NCI-H128 (cell line): ENCODE data around the gene UMAD1.

Experiments used
- DNase-seq: peaks from one replicate; lab custom pipeline; 2025; ENCODE audit not compliant: unreplicated experiment; lab: John Stamatoyannopoulos, UW

The UMAD1 gene

DNA sequence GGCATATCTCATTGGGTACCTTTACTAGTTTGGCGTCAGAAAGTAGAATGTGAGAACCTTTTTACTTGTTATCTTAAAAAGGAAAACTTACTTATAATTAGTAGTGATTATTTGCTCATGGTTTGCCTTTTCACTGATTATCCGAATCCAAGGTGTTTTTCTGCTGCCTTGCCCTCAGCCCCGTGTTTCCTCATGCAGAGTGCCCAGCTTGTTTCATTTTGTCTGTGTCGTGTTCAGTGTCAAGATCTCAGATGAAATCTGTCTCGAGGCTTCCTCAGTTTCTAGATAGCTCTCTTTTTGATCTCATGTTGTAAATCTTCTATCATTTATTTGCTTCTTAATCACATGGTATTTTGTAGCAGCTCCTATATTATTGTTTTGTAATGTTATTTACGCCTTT, 47.8 kb downstream of the UMAD1 start:
- no peak for DNase-seq

GRCh38 chr7:7688956-7689355, 48.4 kb downstream of the UMAD1 start:
- no peak for DNase-seq

- DNase-seq: no peak
Observed at GRCh38 chr7:7693881-7694280, 53.3 kb downstream of the UMAD1 start.

- DNase-seq: no peak
Observed at GRCh38 chr7:7694542-7694941, 54.0 kb downstream of the UMAD1 start.

DNA sequence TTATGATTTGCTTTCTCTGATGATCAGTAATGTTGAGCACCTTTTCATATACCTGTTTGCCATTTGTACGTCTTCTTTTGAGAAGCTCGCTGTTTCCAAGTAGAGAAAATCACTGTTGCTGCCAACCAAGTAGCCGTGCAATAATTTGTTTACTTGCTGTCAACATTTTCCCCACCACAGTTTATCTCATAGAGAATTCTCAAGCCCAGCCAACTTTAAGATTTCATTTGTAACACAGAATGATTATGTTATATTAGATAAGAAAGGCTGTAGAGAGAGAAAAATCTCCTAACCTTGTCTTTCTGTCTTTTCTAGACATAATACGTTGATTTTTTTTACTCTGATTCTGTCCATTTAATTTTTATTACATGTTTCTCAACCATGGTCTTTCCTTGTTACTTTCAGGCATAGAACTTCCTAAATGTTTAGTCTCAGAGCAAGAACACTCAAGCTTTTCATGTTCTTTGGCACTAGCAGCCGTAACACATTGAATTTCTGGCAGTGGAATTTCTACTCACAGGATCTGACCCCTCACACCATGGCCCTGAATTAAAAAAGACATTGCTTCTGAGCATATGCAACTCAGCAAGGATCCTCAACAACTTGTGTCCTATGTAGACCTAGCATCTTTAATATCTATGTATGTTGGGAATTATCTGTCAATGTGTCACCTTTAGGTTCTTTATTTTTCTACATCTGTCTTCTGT, 54.7 kb downstream of the UMAD1 start:
- DNase-seq: no peak

DNA sequence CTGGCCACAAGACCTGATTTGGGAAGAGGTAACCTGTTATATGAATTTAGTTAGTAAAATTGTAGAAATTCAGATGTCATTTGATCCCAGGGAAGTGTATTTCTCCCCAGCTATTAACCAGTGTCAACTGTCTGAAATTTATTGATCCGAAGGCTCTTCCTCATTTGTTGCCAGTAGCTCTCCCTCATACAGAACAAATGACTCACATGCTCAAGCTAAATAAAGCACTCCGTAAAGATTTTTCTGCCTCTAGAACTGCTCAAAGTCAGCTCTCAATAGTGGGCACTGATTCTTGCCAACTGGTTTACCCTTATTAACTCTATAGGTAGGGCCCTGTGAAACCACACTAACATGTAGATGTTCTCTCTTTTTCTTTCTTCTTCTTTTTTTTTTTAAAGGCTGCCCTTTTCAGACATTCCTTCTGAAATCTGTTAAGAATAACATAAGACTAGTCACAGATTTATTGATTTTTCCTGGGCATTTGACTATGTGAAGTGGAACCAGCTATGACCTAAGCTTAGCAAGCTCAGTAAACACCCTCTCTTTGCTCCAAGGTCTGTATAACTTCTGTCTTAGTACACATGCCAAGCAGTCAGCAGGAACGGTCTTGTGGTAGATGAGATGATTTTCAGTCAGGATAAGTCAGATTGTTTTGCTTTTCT, 56.0 kb downstream of the UMAD1 start:
- no peak for DNase-seq

DNA sequence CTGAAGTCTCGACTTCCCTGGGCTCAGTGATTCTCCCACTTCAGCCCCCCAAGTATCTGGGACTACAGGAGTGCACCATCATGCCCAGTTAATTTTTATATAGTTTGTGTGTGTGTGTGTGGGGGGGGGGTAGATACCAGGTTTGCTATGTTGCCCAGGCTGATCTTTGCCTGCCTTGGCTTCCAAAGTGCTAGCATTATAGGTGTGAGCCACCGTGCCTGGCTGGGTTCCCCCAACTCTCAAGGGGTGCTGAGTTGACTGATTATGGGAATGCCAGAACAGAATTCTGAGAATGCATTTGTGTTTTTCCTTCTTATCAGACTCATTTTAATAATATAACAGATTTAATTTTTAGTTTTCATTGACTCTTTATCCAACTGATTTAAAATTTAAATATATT, 58.4 kb downstream of the UMAD1 start:
- no peak for DNase-seq

DNA sequence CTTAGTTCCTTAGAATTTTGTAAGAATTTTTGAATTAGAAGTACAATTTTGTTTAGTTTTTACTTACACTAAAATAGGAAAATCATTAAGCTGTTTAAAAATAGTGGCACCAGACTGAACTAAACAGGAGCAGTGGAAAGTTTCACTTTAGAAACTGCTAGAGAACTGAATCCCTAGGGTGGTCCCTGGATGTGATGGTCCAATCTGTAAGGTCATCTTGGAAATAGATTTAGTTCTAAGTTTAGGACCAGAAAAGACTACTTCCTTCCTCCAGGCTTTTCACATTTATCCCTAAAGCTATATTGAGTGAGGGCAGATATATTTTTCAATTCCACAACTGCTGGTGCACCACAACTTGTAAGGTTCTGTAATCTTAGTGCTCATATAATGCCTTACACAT, 58.8 kb downstream of the UMAD1 start:
- no peak for DNase-seq

- no peak for DNase-seq
Observed at GRCh38 chr7:7699970-7700369, 59.4 kb downstream of the UMAD1 start.

GRCh38 chr7:7701527-7701926, 61.0 kb downstream of the UMAD1 start:
- no peak for DNase-seq

DNA sequence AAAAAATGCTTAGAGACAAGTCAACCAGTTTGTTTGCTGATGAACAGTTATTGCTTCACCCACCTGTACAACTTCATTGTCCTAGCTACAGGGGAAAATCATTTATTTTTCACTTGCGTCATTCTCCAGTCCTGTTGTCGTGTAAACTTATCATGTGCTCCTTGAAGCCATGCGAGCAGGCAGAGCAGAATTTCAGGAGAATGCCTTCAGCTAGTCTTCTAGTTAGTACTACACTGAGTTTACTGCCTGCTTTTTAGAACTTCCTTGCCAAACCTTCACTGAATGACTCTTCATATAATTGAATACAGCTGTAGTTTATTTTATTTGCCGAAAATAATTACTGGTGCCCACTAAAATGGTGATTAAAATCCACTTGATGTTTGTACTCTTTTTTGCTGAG, 62.3 kb downstream of the UMAD1 start:
- DNase-seq: no peak

DNA sequence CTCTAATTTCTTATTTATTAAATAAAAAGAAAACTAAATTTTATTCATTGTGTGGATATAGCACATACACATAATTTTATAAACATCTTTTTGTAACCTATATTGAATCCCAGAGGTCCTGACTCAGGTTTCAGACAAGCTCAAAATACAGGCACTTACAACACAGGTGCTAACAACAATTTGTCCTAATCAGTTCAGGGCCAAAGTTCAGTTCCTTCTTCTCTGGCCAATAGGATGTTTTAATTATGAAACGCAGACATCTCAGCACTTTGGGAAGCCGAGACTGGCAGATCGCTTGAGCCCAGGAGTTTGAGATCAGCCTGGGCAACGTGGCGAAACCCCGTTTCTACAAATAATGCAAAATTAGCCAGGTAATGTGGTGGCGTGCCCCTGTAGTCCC, 62.9 kb downstream of the UMAD1 start:
- DNase-seq: no peak

- DNase-seq: no peak
Observed at GRCh38 chr7:7704867-7705266, 64.3 kb downstream of the UMAD1 start.

DNA sequence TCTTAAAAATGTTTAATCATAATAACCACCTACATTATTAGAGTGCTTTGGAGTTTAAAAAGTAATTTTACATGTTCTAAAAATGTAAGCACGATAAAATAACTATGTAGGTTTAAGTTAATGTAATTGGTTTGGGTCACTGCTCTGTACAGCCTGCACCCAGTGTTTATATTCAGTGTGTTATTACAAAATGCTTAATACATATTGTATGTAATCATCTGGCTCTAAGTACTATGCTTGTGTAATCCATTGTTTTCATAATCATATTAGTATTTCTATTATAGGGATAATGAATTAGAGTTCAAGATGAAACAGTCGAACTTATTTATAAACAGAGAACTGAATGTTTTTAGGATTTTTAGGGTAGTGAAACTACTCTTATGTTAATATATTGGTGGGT, 64.8 kb downstream of the UMAD1 start:
- no peak for DNase-seq

DNA sequence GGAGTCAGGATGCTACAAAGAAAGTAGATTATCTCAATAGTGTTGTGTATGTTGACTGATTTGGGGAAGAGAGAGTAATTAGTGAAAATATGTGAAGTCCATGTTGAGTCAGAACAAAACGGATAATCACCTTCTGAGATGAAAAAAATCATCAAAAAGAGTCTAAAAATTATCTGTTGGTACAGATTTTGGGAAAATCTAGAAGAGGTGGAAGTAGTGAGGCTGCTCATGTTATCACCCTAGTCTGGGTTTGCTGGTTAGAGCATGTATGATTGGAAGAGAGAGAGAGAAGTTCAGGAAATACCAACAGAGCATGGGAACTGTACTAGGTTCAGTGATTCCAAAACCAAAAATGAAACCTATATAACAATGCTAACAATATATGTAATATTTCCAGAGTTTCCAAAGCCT, 65.6 kb downstream of the UMAD1 start:
- DNase-seq: no peak

DNA sequence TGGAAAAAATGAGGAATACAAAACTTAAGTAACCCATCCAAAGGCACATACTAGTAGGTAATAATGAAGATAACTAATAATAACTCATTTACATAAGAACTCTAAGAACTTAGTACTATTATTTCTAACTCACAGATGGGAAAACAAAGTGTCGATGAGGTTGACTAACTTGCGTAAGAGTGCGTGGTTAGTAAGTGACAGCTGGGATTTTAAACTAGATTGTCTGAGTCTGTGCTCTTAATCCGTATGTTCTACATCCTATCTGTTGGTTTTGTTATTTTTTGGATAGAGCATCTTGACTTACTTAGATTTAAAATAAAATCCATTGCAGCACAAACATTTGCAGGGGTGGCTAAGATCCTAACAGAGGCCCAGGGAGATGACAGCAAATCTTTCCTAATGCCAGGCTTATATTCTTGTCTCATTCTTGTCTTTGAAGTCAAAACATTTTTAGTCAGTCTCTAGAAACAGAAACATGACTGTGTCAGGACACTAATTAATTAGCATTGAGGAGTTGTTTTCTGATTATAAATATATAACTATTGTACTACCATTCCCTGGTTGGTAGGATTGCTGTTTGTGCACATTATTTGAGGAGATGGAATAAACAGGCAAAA, 66.1 kb downstream of the UMAD1 start:
- DNase-seq: no peak

- no peak for DNase-seq
Observed at GRCh38 chr7:7707246-7707645, 66.7 kb downstream of the UMAD1 start.

GRCh38 chr7:7707806-7708205, 67.3 kb downstream of the UMAD1 start:
- no peak for DNase-seq

- no peak for DNase-seq
Observed at GRCh38 chr7:7709291-7709690, 68.7 kb downstream of the UMAD1 start.

DNA sequence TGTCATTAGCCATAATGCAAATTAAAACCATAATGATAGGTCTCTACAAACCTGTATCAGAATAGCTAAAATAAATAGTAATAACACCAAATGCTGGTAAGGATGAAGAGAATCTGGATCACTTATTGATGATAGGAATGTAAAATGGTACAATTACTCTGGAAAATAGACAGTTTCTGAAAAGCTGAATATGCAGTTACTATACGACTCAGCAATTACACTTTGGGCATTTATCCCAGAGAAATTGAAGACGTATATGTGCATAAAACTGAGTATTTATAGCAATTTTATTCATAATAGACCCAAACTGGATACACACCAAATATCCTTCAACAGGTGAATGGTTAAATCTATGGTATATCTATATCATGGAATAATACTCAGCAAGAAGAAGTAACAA, 69.9 kb downstream of the UMAD1 start:
- DNase-seq: no peak

DNA sequence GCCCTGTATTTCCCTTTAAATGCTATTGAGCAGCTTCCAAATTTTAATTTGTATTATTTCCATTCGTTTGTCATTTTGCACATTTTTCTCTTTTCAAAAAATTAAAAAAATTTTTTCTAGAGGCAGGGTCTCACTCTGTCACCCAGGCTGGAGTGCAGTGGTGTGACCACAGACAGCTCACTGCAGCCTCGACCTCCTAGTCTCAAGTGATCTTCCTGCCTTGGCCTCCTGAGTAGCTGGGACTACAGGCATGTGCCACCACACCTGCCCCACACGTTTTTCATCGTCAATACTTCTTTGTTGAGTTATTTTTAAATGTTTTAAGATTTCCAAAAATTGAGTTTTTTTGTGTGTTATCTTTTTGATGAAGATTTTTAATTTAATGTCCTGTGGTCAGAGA, 73.2 kb downstream of the UMAD1 start:
- no peak for DNase-seq

DNA sequence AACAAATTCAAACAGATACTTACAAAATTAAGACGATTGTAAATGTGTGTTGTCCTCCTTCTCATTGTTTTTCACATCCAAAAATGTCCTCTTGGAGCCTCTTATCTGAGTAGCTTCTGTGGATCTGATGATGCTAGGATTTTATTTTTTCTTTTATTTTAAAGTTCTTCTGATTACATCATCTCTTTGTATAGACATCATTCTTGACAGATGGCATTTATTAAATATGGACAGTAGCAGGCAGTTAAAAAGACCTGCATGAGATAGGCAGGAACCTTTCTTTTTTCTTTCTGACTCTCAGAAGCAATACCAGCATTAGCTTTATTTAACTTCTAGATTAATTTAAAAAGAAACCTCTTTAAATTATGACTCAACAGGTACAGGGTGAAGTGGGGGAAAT, 77.9 kb downstream of the UMAD1 start, which contains the start of gene RPA3:
TSS of gene RPA3 (minus strand) at position 116 of the 400 bp plus-strand sequence. CDS start 78,189 bp downstream, outside the sequence.
- DNase-seq: no peak
